HG03103 (cell line): ENCODE data around the gene ADGRG2.
A peak's percentile ranks its signal among the peaks of the same experiment; 100 is the strongest.
"Not testable (repeated sequence)": the region's sequence is repeated elsewhere in the genome, so short reads cannot be mapped to it uniquely, and the experiment has no call there.

Experiments
- ATAC-seq: cut with Tn5 transposase; IDR thresholded peaks from one replicate; pipeline ENCODE4 v1.9.1; 2021; ENCODE audit warnings: low read depth; ENCODE audit not compliant: unreplicated experiment

The ADGRG2 gene

GRCh38 chrX:19007868-19008267, 114.4 kb downstream of the ADGRG2 start:
- ATAC-seq: no peak

- no peak for ATAC-seq
These were observed 115.3 kb downstream of the ADGRG2 start for GRCh38 chrX:19007011-19007410.

GRCh38 chrX:19005909-19006308, 116.4 kb downstream of the ADGRG2 start:
- no peak for ATAC-seq

- ATAC-seq: no peak
These were observed 118.5 kb downstream of the ADGRG2 start for GRCh38 chrX:19003756-19004155.

- ATAC-seq: no peak
These were observed 123.6 kb downstream of the ADGRG2 start for GRCh38 chrX:18998653-18999052.

- no peak for ATAC-seq
These were observed 124.4 kb downstream of the ADGRG2 start for GRCh38 chrX:18997916-18998315.

- ATAC-seq: no peak
These were observed 125.7 kb downstream of the ADGRG2 start for GRCh38 chrX:18996536-18996935.

GRCh38 chrX:18995221-18995620, 127.0 kb downstream of the ADGRG2 start:
- ATAC-seq: no peak

GRCh38 chrX:18994713-18995112, 127.6 kb downstream of the ADGRG2 start:
- no peak for ATAC-seq

- no peak for ATAC-seq
These were observed 129.4 kb downstream of the ADGRG2 start for GRCh38 chrX:18992829-18993228.

- no peak for ATAC-seq
These were observed 137.2 kb downstream of the ADGRG2 start for GRCh38 chrX:18985186-18985435.

- peak; percentile 78 for ATAC-seq
These were observed 137.7 kb downstream of the ADGRG2 start for GRCh38 chrX:18984381-18985185.

GRCh38 chrX:18983666-18984380, 138.4 kb downstream of the ADGRG2 start, which contains the start of gene PHKA2:
PHKA2 (minus strand) TSS chrX:18984114; CDS start chrX:18983932, 182 bp downstream.
- peak; percentile 31 for ATAC-seq

- ATAC-seq: no peak
These were observed 141.0 kb downstream of the ADGRG2 start for GRCh38 chrX:18981124-18981807.

- not testable (repeated sequence) for ATAC-seq
These were observed 142.0 kb downstream of the ADGRG2 start for GRCh38 chrX:18980262-18980661.

- no peak for ATAC-seq
These were observed 147.3 kb downstream of the ADGRG2 start for GRCh38 chrX:18974993-18975392.

- ATAC-seq: no peak
These were observed 148.6 kb downstream of the ADGRG2 start for GRCh38 chrX:18973527-18974192.

- no peak for ATAC-seq
These were observed 150.8 kb downstream of the ADGRG2 start for GRCh38 chrX:18971506-18971905.

GRCh38 chrX:18970465-18970864, 151.8 kb downstream of the ADGRG2 start:
- no peak for ATAC-seq

GRCh38 chrX:18966624-18967023, 155.6 kb downstream of the ADGRG2 start:
- no peak for ATAC-seq

GRCh38 chrX:18964901-18965300, 157.4 kb downstream of the ADGRG2 start:
- ATAC-seq: no peak
